HTR-8/SVneo (cell line): Measurements from ENCODE around the gene PGC.

Source experiments
- DNase-seq: peaks from one replicate; pipeline ENCODE4 v3.0.0; 2011; ENCODE audit warnings: low spot score, mixed read lengths; ENCODE audit not compliant: insufficient read length
- FAIRE-seq: peaks from 2 replicates; lab custom pipeline; 2011; peaks lifted over from hg19 to GRCh38; lab: Jason Lieb, UNC

PGC gene

GRCh38 chr6:41750374-41750773 lies 3.2 kb upstream of the PGC start:
- DNase-seq = no peak
- FAIRE-seq = no peak

DNA sequence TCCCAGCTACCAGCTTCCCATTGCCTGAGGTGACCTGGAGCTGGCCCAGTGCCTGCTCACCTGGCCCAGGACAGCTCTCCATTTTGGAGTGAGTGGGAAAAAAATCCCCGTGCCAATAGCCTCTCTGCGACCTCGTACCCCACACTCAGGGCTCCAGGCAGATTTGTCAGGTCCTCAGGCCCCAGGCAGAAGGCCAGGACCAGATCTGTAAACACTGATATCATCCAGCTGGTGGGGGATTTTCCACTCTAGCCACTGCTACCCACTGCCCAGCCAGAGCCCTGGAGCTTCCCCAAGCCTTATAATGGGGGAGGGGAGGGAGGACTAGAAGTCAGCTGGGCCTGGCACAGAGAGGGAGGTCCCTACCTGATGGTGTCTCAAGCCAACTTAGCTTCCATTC lies 1.3 kb upstream of the PGC start:
- FAIRE-seq (no peak), DNase-seq (no peak)

GRCh38 chr6:41748102-41748477 lies 893 bp upstream of the PGC start:
- no peak for FAIRE-seq
- no peak for DNase-seq

DNA sequence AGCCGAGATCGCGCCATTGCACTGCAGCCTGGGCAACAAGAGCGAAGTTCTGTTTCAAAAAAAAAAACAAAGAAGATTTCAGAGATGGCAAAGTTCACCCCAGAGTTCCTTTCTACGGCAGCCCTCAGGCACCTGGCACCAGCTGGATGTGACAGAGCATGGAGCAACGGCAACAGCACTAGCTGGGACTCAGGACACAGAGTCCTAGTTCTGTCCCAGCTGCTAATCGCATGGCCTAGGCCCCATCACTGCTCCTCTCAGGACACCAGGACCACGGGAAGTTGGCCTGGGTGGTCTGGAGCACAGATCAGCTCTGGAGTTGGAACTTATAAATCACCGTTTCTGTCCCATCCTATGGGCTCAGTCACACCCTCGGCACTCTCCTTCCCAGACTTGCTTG lies 1.1 kb downstream of the PGC start:
- no peak for DNase-seq

DNA sequence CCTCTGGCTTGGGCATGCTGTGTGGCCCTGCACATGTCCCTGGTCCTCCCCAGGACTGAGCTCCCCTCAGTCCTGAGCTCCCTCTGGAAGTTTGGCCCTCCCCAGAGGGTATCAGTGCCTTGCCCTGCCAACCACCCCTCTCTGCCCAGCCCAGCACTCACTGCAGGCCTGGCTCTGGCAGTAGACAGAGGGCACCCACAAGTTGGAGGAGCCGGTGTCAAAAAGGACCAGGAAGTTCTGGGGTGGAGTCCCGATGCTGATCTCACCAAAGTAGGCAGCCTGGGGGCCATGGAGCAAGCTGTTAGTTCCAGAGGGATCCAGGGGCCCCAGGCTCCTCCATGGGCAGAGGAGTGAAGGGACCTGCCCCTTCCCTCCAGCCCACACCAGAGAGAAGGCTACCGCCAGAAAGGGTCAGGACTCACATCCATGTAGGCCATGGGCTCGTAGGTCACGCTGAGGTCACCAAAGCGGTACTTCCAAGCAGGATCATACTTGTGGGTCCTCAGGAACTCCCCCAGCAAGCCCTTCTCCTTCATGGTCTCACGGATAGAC lies 2.9 kb downstream of the PGC start:
- DNase-seq (no peak), FAIRE-seq (no peak)

More for the DNA sequence above, 1.1 kb downstream of the PGC start:
- no peak for FAIRE-seq

- FAIRE-seq = no peak
Measured at GRCh38 chr6:41743406-41744235, 3.6 kb downstream of the PGC start.

GRCh38 chr6:41741625-41742490 lies 5.3 kb downstream of the PGC start:
- FAIRE-seq = no peak

More at GRCh38 chr6:41743406-41744235, 3.6 kb downstream of the PGC start:
- DNase-seq = no peak

DNA sequence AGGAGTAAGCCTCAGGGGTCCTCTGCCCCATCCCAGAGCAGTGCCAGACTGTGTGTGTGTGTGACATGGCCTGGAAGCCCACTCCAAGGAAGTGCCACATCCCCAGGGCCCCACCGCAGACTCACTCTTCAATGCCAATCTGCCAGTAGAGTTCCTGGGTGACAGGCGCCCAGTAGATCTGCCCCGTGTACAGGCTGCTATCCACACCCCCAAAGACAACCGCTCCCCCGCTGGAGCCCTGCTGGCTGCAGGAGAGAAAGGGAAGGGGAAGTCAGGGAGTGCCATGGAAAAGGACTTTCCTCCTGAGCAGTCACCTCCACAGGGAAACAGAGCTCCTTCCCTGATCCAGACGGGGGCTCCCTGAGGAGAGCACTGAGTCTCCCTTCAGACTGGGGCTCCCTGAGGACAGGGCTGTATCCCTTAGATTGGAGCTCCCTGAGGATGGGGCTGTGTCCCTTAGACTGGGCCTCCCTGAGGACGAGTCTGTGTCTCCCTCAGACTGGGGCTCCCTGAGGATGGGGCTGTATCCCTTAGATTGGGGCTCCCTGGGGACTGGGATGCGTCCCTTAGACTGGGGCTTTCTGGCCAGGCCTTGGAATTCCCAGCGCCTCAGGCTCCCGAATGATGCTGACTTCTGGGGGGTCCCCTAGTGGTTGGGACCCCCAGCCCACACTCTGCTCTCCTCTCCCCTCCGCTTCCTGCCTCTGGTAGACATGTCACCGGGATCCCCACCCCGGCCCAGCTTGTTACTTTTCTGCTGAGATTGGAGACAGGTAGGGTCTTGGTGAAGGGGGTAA lies 6.6 kb downstream of the PGC start:
- DNase-seq = no peak
- no peak for FAIRE-seq

More at GRCh38 chr6:41741625-41742490, 5.3 kb downstream of the PGC start:
- no peak for DNase-seq

- no peak for FAIRE-seq
- no peak for DNase-seq
Measured at GRCh38 chr6:41739041-41739440, 8.2 kb downstream of the PGC start.

GRCh38 chr6:41737591-41738130 lies 9.5 kb downstream of the PGC start:
- FAIRE-seq = no peak
- no peak for DNase-seq

DNA sequence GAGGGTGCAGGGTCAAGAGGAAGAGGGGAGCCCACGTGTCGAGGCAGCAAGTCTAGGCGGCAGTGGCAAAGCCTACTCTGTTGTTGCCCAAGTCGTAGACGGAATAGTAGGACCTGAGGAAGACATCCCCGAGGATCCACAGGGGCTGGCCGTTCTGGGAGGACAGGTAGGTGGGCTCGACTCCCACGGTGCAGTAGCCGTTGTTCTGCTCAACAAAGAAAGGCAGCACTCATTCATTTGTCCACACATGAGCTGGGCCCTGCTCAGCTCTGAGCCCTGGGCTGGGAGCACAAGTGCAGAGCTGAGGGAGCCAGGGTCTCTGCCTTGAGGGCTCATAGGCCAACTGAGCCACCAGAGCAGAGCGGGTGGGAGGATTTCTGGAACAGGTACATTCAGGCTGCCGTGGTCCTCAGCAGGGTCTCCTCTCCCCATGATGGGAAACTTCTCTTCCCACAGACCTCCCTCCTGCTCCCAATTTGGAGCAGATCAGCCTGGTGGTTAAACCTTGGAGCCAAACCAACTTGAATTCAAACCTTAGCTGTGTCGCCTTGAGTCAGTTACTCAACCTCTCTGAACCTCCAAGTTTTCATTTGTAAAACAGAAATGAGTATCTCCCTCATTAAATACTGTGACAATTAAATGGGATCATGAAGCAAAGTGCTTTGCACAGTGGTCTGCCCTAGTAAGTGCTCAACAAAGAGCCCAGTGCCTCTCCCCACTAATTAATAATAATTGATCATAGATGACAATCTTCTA lies 10.2 kb downstream of the PGC start:
- DNase-seq = no peak
- FAIRE-seq = no peak

GRCh38 chr6:41736186-41736733 lies 10.9 kb downstream of the PGC start:
- FAIRE-seq (no peak), DNase-seq (no peak)

DNA sequence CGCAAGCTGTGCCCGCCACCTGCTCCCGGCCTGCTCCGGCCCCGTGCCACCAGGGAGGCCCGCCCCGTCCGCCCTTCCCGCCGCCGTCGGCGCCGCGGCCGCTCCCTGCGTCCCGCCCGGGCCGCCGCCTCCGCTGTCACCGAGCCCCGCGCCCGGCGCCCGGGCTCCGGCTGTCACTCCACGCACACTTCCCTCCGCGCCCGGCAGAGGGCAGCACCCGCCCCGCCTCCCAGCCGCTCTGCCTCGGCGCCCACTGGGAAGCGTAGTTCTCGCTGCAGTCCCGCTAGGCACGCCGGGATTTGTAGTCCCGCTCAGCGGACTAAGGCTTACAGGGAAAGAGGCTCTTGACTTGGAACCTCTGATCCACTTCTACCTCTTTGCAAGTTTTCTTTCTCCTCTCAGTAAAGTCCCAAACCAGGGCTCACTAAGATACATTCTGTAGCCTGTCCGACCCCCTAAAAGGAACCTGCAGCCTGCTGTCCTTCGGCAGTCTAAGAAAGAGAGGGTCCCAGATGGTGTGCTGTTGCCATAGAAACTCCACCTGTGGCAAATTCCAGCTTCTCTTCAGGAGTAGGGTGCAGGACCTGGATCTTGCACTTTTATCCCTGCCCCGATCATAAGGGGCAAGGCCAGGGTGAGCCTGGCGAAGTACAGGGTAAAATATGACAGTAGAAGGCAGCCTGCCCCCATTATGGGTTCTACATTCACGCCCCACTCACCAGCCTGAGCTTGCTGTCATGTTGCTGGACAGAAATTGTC lies 11.6 kb downstream of the PGC start, which contains the start of gene TFEB:
TSS of gene TFEB (minus strand) at position 182 of the 759 bp plus-strand sequence. CDS start 44,395 bp downstream, outside the sequence.
- DNase-seq (peak; percentile 96), FAIRE-seq (no peak)

- peak; percentile 42 for FAIRE-seq
- DNase-seq = peak; percentile 76
Measured at GRCh38 chr6:41734666-41735426, 12.4 kb downstream of the PGC start.

- FAIRE-seq (peak; percentile 36), DNase-seq (peak; percentile 89)
Measured at GRCh38 chr6:41733707-41734665, 13.2 kb downstream of the PGC start.

DNA sequence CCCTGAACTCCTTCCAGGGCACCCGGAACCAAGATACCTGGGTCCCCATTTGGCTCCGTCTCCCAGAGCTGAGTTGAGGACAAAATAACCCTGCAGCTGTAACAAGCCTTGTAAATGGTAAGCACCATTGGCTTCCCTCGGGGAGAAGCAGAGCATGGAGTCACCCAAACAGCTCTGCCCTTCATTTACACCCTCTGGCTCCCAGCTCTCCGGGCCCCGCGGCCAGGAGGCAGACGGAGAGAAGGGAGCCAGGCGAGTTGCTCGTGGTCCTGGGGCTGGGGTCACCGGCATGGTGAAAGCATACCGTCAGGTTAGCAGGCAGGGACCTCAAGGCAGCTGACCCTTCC lies 13.9 kb downstream of the PGC start:
- DNase-seq (no peak), FAIRE-seq (peak; percentile 20)
